Stimulated activated CD8-positive, alpha-beta memory T cell treated with anti-CD3 and anti-CD28 coated beads, Interleukin-4, amount 100 ng/mL, for 48 hours (primary cell): Measurements from ENCODE around the gene HIC2.
"Not testable (repeated sequence)": the region's sequence is repeated elsewhere in the genome, so short reads cannot be mapped to it uniquely, and the experiment has no call there.

Source experiments
- DNase-seq: peaks from one replicate; pipeline ENCODE4 v3.0.0-alpha.2; 2020

HIC2 gene

DNA sequence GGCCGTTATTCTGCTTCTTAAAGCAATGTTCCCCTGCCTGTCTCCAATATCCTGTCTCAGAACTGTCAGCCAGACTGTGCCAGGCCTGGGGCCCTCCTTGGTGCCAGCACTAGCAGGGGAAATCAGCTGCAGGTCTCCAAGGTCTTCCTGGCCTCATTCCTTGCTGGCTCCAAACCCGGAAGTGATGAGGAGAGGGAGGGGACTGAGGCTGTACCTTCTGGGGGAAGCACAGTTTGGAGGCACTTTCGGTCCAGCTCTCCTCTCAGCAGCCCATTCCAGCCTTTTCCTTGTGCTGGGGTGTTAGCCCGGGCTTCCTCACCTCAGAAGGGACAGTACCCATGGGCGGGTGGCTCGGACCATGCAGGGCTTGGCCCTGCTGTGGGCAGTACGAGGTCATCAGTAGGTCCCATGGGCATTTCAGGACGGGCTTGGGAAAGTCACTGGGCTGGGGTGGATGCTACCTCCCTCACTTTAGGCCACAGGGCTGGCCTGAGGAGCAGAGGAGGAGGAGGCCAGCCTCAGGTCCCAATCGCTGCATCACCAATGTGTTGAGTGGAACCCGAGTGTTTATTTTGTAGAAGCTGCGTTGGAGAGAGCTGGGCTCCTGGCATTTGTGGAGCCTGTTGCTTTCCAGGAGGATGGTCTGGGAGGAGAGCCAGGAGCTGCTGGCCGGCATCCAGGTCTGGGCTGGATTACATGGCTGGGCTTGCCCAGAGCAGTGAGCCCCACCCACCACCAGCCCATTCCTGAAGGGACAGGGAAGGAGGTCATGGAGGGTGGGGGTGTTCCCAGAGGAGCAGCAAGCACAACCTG is 19.0 kb downstream of the HIC2 start:
- DNase-seq: not testable (repeated sequence)

DNA sequence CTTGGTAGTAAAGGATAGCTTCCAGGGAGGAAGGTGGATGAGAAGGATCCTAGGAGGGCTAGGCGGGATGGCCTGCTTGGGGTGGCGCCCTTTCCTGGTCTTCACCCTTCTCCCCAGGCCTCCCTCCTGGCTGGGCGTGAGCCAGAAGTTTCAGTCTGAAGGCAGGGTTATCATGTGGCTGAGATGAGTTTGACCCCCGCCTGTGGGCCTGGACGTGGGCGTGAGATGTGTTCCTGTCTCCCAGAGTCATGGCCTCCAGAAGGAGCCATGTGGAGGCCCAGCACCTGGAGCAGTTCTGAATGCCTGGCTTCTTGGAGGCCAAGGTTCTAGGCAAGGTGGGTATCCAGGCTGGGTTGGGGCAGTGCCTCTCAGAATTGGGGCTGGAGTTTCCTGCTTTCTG is 20.8 kb downstream of the HIC2 start:
- not testable (repeated sequence) for DNase-seq

DNA sequence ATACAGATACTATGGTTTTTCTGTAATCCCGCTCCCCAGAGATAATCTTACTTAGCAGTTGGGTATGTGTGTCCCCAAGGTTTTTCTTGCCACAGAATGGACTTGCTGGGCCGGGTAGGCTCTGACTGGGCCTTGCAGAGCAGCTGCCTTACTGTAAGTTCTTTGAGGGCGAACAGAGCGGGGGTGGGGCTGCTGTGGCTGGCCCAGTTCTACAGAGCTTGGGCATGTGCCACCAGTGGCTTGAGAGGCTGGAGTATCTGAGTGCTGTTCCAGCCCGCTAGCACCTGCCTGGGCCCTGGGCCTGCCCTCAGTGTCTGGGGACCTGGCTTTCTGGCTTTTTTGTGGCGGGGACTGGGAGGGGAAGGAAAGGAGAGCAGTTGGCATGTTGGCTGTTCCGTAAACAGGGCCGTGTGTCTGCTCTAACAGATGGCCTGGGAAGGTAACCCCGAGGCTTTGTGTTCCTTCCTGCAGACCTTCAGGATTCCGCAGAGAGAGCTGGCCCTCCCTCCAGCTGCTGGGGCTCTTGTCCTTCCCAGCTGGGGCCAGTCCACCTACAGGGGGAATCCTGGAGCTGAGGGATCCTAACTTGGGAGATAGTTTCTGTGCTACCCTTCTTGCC is 23.0 kb downstream of the HIC2 start:
- DNase-seq: not testable (repeated sequence)

DNA sequence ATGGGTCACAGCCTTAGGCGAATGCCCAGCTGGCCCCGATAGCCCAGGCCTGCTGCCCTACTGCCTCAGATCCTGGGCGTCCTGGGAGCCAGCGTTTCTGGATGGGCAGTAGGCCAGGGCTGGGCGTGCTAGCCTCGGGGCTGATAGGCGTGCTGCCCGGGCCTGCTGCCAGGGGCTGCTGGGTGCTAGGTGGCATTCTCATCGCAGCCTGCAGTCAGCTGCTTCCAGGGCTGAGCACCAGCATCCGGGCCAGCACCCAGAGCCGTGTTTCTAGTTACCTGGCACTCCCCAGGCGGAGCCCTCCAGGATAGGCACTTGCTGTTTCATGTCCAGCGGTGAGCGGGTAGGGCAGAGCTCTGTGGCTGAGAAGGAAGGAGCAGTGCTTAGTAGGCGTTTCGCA is 23.5 kb downstream of the HIC2 start:
- DNase-seq: not testable (repeated sequence)

DNA sequence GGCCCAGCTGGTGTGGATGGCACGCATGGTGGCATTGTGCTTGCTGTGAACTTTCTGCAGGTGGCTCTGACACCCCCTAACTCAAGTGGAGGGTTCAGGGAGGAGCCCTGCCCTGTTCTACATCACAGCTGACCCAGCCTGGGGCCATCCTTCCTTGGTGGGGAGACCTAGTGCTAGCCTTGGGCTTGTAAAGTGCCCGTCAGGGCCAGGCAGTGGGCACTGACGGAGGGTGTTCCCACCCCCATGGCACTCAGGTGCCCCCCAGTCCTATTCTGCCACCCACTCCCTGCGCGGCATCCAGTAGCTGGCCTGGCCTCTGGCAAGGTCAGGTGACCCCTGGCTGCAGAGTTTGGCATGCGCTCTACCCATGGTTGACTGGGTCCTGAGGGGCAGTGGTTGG is 24.0 kb downstream of the HIC2 start:
- DNase-seq: not testable (repeated sequence)

DNA sequence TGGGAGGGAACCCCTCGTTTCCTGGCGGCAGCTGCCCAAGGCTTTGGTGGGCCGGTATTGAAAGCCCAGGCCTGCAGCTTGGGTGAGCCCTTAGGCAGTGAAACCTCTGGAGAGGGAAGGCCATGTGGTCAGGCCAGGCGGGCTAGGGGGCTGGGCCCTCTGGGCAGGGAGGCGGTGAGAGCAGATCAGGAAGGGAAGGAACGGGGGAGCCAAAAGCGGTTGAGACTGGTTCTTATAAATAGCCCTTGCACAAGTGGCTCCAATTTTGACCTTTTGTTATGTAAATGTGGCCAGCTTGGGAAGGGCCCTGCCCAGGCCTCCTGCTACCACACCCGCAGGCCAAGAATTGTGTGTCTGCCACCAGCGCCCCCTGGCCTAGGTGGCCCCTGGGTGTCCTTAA is 25.0 kb downstream of the HIC2 start:
- not testable (repeated sequence) for DNase-seq

DNA sequence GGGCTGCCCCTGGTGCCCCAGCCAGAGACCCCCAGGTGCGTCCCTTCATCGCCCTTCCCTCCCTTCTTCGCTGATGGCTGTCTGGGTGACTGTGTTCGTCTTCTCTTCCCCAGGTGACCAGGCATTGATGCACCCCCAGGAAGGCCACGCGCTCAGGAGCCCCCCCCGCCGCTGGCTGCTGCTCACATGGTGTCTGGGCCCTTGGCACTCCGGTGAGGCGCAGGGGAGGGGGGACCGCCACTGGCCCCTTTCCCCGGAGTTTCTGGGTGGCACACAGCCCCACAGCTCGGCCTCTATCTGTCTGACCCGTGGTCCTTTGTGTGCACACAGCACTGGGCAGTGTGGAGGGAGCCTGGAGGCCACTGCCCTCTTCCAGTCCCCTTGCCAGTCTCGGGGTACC is 25.5 kb downstream of the HIC2 start:
- not testable (repeated sequence) for DNase-seq

DNA sequence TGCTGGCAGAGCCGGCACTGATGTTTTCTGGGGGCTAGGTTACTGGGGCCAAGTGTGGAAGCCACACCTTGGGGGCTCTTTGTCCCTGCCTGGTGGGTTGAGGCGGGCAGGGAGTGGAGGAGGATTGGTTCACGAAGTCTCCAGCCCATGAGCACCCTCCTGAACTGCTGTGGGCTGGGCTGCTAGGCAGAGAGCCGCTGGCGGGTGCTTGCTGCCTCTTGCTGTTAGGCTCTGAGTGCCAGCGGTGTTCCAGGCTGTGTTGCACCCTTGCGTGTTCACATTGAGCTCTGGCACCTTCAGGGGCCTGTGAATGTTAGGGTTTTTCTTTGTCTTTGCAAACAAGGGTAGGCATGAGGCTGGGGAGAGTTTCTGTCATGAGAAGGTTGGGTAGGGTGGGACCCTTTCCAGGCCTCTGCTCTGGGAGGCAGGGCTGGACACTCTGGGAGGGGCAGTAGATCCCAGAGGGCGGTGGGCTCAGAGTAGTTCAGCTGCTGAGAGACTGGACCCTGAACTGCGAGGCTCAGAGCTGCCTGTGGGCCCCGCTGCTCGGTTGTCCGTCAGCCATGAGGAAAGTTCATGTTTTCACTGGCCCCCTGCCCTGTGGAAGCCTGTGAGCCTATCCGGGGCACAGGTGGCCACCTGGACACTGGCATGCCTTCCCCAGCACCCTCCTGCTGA is 26.0 kb downstream of the HIC2 start:
- DNase-seq: no peak

DNA sequence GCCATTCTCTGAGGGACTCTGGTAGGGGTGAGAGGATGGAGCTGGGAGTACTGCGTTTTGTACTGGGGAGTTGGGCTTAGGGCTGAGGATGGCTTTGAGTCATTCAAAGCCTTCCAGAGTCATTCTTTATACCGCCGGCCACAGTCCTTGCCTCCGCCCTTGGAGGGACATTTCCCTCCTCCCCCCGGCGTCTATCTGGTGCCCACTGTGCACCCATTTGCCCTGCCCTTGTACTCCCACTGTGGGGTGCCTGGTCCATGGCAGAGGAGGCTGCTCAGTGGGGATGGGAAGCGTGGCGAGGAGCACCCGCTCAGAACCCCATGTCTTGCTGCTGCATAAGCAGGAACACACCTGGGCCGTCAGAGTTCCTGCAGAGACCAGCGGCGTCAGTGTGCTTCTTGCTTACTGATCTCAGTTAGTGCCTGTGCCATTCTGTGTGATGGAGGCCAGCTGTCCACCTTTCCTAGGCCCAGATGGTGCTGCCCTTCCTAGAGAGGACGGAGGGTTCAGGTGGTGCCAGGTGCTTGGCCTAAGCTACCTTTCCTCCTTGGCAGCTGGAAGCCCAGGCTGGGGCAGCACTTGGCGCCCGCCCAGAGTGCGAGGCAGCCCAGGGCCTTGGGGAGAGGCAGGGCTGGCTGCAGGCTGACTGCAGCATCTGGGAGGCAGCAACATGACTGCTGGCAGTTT is 26.7 kb downstream of the HIC2 start:
- DNase-seq: peak; percentile 15

DNA sequence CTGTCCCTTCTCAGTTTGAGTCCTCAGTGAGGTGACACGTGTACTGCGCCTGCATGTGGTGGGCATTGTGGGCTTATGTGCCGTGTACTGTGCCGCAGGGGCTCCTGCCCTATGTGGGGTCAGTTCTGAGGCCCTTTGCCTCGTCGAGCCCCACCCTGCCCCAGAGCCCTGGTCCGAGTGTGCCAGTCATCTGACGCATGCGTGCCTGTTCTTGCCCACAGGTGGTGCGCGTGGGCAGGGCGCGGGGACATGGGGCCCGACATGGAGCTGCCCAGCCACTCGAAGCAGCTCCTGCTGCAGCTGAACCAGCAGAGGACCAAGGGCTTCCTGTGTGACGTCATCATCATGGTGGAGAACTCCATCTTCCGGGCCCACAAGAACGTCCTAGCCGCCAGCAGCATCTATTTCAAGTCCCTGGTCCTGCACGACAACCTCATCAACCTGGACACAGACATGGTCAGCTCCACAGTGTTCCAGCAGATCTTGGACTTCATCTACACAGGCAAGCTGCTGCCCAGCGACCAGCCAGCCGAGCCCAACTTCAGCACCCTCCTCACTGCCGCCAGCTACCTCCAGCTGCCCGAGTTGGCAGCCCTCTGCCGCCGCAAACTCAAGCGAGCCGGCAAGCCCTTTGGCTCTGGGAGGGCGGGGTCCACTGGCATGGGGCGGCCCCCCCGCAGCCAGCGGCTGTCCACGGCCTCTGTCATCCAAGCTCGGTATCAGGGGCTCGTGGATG is 27.7 kb downstream of the HIC2 start:
- DNase-seq: no peak

DNA sequence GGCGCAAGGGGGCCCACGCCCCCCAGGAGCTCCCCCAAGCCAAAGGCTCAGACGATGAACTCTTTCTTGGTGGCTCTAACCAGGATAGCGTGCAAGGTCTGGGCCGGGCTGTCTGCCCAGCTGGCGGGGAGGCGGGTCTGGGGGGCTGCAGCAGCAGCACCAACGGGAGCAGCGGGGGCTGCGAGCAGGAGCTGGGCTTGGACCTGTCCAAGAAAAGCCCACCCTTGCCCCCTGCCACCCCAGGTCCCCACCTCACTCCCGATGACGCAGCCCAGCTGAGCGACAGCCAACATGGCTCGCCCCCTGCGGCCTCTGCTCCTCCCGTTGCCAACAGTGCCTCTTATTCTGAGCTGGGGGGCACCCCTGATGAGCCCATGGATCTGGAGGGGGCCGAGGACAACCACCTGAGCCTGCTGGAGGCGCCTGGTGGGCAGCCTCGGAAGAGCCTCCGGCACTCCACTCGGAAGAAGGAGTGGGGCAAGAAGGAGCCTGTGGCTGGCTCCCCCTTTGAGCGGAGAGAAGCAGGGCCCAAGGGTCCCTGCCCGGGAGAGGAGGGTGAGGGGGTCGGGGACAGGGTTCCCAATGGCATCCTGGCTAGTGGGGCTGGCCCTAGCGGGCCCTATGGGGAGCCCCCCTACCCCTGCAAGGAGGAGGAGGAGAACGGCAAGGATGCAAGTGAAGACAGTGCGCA is 28.4 kb downstream of the HIC2 start:
- no peak for DNase-seq

DNA sequence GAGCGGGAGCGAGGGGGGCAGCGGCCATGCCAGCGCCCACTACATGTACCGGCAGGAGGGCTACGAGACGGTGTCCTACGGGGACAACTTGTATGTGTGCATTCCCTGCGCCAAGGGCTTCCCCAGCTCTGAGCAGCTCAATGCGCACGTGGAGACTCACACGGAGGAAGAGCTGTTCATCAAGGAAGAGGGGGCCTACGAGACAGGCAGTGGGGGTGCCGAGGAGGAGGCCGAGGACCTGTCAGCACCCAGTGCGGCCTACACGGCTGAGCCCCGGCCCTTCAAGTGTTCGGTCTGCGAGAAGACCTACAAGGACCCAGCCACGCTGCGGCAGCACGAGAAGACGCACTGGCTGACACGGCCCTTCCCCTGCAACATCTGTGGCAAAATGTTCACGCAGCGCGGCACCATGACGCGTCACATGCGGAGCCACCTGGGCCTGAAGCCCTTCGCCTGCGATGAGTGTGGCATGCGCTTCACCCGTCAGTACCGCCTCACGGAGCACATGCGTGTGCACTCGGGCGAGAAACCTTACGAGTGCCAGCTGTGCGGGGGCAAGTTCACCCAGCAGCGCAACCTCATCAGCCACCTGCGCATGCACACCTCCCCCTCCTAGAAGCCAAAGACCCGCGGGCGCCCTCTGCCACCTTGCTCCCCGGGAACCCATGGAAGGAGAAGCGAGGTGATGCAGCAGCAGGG is 29.1 kb downstream of the HIC2 start:
- peak; percentile 16 for DNase-seq

DNA sequence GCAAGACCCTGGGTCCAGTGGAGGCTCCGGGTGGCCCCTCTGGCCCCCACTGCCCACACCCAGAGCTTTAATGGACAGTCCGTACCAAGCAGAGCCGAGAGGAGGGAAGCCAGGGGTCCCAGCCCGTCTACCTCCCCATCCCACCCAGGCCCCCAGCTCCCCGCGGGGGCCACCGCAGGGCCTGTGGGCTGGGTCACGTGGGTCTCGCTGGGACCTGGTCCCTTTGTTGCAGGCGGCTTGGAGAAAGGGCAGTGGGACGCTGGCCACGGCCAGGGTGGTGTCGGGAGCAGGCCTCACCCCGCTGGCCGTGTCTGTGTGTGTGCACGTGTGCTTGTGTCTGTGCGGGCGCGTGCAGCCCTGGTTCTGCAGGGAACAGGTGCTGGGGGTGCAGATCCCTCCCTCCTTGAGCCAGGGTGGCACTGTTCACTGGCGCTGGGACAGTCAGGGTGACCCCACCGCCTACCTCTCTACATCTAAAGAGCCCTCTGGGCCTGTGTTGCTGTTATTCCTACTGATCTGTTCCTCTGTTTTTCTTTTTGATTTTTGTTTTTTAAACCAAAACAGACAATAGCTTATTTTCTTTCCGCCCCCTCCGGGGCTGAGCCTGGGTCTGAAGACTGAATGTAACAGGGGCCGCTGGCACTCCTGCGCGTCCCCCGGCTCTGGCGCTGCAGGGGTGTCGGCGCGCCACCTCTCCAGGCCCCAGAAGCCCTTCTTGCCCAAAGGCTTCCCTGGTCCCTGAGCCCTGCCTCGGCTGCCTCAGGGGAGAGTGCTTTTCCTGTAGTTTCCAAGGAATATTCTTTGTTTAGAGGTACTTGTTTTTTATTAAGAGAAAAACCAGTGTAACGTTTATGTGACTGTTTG is 29.9 kb downstream of the HIC2 start:
- DNase-seq: peak; percentile 16

DNA sequence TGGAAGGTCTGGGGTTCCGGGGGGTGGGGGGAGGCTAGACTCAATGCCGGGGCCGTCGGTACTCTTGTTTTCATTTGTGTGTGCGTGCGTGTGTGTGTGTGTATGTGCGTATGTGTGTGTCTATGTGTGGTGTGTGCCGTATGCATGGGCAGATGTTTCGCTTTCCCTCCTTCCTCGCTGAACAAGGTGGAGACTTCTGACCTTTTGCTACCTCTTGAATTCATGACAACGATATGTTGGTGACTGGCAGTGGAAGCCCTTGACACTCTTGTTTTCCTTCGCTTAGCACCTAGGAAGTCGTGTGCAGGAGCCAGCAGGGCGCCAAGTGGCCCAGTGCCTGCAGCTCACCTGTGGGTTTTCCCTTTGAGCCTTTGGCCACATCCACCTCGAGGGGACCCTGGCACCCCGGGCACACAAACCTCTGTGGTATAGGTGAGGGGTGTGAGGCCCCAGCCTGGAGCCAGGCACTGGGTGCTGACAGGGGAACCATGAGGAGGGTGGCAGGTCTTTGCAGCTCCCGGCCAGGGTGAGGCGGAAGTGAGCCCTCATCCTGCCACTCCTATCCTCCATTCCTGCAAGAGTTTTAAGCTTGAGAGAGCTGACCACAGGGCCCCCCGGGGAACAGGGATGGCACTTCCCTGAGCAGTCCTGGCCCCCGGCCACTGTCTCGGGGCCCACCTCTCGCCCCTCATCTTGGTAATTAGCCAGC is 30.7 kb downstream of the HIC2 start:
- DNase-seq: peak; percentile 26

DNA sequence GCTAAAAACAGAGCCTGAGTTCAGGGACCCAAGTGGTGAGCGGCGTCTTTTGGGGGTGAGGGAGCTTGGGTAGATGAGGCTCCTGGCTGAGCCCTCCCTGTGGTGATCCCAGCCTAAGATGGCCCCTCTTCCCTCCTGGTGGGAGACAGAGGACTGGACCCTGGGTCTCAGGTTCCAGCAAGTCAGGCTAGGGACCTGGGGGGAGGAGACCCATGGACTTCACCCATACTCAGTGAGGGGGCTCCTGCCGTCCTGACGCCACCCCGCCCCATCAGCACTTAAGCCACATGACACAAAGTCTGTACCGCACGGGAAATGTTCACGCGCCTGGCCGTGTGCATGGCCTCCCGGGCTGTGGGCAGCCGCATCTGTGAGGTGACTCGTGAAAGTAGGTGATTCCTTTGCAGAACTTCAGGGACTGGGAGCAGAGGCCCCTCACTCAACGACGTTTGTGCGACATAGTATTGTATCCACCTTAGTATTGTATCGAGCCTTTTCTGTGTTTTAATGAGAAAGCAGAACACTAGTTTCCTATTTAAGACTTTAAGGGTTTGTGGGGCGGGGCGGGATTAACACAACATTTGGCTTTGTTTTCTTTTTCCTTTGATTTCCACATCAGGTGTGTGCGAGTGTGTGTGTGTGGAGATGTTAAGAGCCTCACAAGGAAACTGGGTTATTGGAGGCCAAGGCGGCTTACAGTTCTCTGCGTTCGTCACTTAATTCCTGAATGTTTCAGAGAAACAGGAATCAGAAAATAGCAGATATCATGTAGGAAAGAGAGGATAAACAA is 31.7 kb downstream of the HIC2 start:
- DNase-seq: peak; percentile 14

DNA sequence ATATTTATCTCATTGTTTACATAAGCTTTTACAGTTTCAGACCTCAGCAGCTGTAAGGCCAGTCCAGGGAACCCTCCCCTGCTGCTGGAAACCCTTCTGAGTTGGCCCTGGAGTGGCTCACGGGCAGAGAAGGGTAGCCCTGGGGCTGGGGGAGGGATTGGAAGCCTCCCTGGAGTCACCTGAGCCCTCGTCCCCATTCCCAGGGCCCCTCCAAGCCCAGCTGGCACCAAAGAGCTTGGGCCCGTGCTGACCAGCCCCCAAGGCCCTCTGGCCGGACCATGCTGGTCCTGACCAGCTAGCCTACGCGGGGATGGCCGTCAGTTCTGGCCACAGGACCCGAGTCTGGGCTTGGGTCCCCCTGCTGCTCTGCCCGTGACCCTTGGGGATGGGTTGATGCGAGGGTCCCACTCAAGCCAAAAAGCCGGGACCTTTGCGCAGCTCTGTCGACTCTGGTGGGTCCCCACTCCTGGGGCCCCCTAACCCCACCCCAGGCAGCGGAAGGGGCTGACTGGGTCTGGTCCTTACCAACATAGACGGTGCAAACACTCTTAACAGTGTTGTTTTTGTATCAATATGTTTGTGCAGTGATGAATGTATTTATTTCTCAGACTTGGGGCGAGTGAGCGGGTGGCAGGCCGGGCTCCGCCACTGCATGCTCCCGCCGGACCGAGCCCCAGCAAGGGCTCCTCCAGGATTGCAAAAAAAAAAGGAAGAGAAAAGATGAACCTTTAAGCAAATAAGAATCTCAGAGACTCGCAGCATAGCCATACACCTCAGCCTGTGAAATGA is 32.6 kb downstream of the HIC2 start:
- no peak for DNase-seq

DNA sequence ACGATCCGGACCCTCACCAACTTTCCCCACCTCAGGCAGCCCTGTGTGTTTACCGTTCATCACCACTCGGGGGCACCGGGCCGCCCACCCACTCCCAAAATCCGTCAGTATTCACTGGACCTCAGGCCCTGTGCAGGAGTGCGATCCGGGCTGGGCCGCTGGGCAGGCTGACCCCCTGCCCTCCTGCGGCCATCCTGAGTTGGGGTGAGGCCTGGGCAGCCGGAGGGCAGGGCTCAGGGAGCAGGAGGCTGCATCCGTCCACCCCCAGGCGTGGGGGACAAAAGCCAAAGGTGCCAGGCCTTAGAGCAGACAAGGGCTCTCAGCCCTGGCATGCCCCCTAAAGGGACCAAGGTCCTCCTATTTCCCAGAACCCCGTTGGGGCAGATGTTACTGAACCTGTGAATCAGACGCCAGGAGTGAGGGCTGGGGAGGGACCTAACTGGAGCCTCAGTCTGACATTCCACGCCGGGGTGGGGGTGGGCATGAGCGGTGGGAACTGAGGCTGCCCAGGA is 33.2 kb downstream of the HIC2 start:
- peak; percentile 12 for DNase-seq

DNA sequence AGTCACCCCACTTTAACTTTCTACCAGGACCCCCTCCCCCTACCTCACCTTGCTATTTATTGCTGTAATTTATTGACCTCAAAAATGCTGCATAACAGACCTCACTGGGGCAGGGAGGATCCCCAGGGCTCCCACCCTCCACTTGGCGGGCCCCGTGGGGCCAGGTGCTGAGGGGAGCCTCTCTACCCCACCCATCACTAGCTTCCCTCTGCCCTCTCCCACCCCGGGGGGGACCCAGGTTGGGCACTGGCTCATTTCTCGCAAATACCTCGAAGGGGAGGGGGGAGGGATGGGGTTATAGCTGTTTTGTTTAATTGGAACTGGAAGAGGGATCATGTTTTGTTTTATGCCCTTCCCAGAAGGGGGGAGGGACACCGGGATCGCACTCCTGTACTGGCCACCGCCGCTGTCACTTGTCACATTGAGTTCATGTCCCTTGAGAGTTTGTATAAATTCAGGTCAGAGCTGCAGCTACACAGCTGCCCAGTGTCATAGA is 33.7 kb downstream of the HIC2 start:
- DNase-seq: peak; percentile 18
